ENCODE results near the gene SLC18B1.

SLC18B1 gene

DNA sequence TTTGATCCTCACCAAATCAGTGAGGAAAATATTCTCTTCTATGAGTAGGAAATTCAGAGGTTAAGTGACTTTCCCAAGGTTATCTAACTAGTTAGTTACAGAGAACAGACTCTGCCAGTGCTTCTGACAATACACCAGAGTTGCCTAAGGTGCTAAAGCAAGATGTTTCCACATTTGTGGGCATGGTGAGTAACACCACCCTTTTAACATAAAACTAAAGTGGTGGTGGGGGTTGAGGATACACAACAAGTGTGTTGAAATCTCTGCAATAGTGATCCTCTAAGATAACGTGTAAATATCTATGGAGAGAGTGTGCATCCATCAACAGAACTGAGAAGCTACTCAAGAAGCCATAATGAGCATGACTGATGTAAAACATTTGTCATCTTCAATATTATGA lies 52.4 kb downstream of the SLC18B1 start:
- H3K36me3 Mint-ChIP-seq (ENCODE audit: low read depth): no peaks in the 10 kb centered on the region
- no peaks in the 10 kb centered on the region for H3K27me3 Mint-ChIP-seq (ENCODE audit: low read depth)
- no peaks in the 10 kb centered on the region for H3K4me1 Mint-ChIP-seq
- H3K27ac Mint-ChIP-seq: no peak overlapping the region
- TF ChIP-seq CTCF (IDR thresholded peaks at IDR 0.05; ENCODE audit: unreplicated experiment in 3 of 3): no peak
- peaks cover 3% of the 10 kb centered on the region for H3K9me3 Mint-ChIP-seq
- no peak overlapping the region for H3K4me3 Mint-ChIP-seq

DNA sequence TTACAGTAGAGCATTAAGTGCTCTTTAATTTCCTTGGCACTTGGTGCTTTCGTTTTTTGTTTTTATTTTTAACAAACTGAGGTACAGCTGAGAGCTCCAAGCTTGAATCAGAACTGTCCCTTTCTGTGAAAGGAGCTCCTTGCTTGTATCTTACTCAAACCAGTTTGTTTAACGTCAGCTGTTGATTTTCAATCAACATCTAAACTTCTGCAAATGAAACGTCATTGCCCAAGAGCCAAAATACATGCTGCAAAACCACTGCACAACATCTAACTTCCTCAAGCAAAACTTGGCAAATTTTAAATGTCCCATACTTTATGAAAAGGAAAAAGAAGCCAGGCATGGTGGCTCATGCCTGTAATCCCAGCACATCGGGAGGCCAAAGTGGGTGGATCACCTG lies 55.9 kb downstream of the SLC18B1 start:
- H3K27ac Mint-ChIP-seq: no peak overlapping the region
- H3K27me3 Mint-ChIP-seq (ENCODE audit: low read depth): no peaks in the 10 kb centered on the region
- H3K4me1 Mint-ChIP-seq: no peaks in the 10 kb centered on the region
- no peaks in the 10 kb centered on the region for H3K36me3 Mint-ChIP-seq (ENCODE audit: low read depth)
- no peak overlapping the region for H3K4me3 Mint-ChIP-seq
- TF ChIP-seq CTCF (IDR thresholded peaks at IDR 0.05; ENCODE audit: unreplicated experiment in 3 of 3): no peak
- H3K9me3 Mint-ChIP-seq: peaks cover 3% of the 10 kb centered on the region

DNA sequence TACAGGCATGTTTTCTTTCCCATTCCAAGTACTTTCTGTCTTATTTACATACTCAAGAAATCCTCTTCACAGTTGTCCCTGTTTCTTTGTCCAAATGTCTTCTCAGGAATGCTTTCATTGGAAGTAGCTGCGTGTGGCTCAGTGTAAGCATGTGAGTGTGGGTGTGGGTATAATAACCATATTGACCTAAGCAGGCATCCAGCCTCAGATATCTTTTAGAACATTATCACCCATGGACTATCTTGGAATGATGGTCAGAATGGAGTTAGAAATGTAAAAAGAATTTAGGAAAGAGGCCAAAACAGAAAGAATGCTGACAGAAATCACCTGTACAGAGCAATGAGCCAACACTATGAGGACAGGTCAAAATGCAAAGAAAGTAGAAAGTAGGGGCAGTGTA lies 57.2 kb downstream of the SLC18B1 start:
- H3K36me3 Mint-ChIP-seq (ENCODE audit: low read depth): no peaks in the 10 kb centered on the region
- peaks cover 3% of the 10 kb centered on the region for H3K9me3 Mint-ChIP-seq
- H3K27ac Mint-ChIP-seq: no peak overlapping the region
- H3K4me3 Mint-ChIP-seq: no peak overlapping the region
- TF ChIP-seq CTCF (IDR thresholded peaks at IDR 0.05; ENCODE audit: unreplicated experiment in 3 of 3): no peak
- no peaks in the 10 kb centered on the region for H3K4me1 Mint-ChIP-seq
- H3K27me3 Mint-ChIP-seq (ENCODE audit: low read depth): no peaks in the 10 kb centered on the region

- TF ChIP-seq CTCF (IDR thresholded peaks at IDR 0.05; ENCODE audit: unreplicated experiment in 3 of 3): no peak
- Mint-ChIP-seq H3K4me1 (no peaks in the 10 kb centered on the region), H3K27ac (no peak overlapping the region), H3K4me3 (no peak overlapping the region), H3K36me3 (ENCODE audit: low read depth) (no peaks in the 10 kb centered on the region), H3K27me3 (ENCODE audit: low read depth) (no peaks in the 10 kb centered on the region), H3K9me3 (peaks cover 2% of the 10 kb centered on the region)
Measured at GRCh38 chr6:132736239-132736638, 62.2 kb downstream of the SLC18B1 start.

DNA sequence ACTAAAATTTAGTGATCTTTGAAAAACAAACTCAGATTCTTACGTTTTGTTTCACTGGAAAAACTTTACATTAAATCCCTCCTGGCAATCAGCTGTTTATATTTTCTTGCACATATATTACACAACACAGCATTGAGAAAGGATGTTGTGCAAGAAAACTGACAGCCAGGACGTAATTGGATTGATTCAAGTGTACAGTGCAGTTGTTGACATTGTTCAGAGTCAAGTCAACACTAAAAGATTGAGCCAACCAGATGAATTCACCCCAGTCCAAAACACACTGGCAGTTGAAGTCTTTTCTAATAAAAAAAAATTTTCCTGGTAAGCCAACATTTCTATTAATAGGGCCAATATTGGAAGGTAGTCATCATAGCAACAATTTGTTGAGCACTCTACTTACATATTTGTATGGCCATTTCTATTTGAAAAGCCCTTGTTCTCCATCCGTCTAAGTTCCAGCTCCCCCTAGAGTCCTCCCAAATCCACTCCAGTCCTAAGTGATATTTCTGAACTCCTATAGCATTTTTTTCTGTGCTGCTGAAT lies 63.7 kb downstream of the SLC18B1 start:
- Mint-ChIP-seq H3K36me3 (ENCODE audit: low read depth) (no peaks in the 10 kb centered on the region), H3K4me3 (no peak overlapping the region), H3K9me3 (no peaks in the 10 kb centered on the region), H3K27ac (no peak overlapping the region), H3K4me1 (no peaks in the 10 kb centered on the region), H3K27me3 (ENCODE audit: low read depth) (no peaks in the 10 kb centered on the region)
- TF ChIP-seq CTCF (IDR thresholded peaks at IDR 0.05; ENCODE audit: unreplicated experiment in 3 of 3): no peak

DNA sequence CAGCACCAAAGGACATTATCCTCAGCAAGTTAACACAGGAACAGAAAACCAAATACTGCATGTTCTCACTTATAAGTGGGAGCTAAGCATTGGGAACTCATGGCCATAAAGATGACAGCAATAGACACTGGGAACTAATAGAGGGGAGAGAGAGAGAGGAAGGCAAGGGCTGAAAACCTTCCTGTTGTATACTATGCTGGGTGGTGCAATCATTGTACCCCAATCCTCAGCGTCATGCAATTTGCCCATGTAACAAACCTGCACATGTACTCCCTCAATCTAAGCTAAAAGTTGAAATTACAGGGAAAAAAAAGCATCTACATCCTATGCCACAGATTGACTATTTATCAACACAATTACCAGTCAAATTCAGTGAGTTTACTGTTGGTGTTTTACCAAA lies 64.6 kb downstream of the SLC18B1 start:
- Mint-ChIP-seq H3K4me3 (no peak overlapping the region), H3K9me3 (no peaks in the 10 kb centered on the region), H3K27me3 (ENCODE audit: low read depth) (no peaks in the 10 kb centered on the region), H3K4me1 (no peaks in the 10 kb centered on the region), H3K27ac (no peak overlapping the region), H3K36me3 (ENCODE audit: low read depth) (no peaks in the 10 kb centered on the region)
- TF ChIP-seq CTCF (IDR thresholded peaks at IDR 0.05; ENCODE audit: unreplicated experiment in 3 of 3): no peak
